HUES48 (cell line): ENCODE results near the gene IQGAP1.
"Not testable (repeated sequence)": the region's sequence is repeated elsewhere in the genome, so short reads cannot be mapped to it uniquely, and the experiment has no call there.

Source experiments
- H3K27ac ChIP-seq: one replicate; pipeline ENCODE4 v1.7.0; 2013; ENCODE audit warnings: low read depth, low read length, inconsistent platforms
- H3K27me3 ChIP-seq: 2 replicates; pipeline ENCODE4 v1.6.1; 2013; ENCODE audit warnings: mild to moderate bottlenecking, low read length; ENCODE audit not compliant: control insufficient read depth, insufficient read depth
- H3K36me3 ChIP-seq: 2 replicates; pipeline ENCODE4 v1.6.1; 2013; ENCODE audit warnings: low read length; ENCODE audit not compliant: control insufficient read depth, insufficient read depth
- H3K4me1 ChIP-seq: 2 replicates; pipeline ENCODE4 v1.6.1; 2013; ENCODE audit warnings: mild to moderate bottlenecking, low read length; ENCODE audit not compliant: control insufficient read depth, insufficient read depth
- H3K4me3 ChIP-seq: 2 replicates; pipeline ENCODE4 v1.5.1; 2013; ENCODE audit warnings: mild to moderate bottlenecking, low read depth, low read length
- H3K9ac ChIP-seq: 2 replicates; pipeline ENCODE4 v1.6.1; 2013; ENCODE audit warnings: mild to moderate bottlenecking, low read depth, low read length, moderate library complexity
- H3K9me3 ChIP-seq: 2 replicates; pipeline ENCODE4 v1.6.1; 2013; ENCODE audit warnings: low read length; ENCODE audit not compliant: control insufficient read depth, insufficient read depth

Gene IQGAP1

DNA sequence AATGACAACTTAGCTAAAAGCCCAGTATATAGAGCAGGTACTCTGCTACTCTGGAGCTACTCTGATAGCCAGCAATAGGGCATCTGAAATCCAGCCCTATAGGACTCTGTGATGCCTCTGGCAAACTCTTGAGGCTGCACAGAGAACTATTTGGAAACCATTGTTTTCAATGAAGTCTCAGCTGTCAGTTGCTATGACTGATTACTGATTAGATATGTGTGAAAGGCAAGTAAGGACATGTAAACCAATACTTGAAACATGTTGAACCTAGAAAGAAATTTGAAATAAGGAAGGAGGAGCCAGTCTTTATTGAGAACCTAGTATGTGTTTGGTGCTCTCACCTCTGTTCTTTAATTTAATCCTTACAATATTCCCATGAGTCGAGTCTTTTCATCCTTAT is 101.5 kb downstream of the IQGAP1 start:
- peaks cover 94% of the 10 kb centered on the region for H3K36me3 ChIP-seq
- no peak overlapping the region for H3K4me3 ChIP-seq
- H3K27ac ChIP-seq = no peak overlapping the region
- no peaks in the 10 kb centered on the region for H3K4me1 ChIP-seq
- H3K9ac ChIP-seq = no peak overlapping the region
- no peaks in the 10 kb centered on the region for H3K27me3 ChIP-seq
- H3K9me3 ChIP-seq = no peaks in the 10 kb centered on the region

GRCh38 chr15:90489944-90490343 is 101.9 kb downstream of the IQGAP1 start:
- H3K36me3 ChIP-seq = peaks cover 94% of the 10 kb centered on the region

GRCh38 chr15:90493647-90494046 is 105.6 kb downstream of the IQGAP1 start:
- Histone ChIP-seq H3K27ac (no peak overlapping the region), H3K9ac (no peak overlapping the region), H3K4me3 (no peak overlapping the region), H3K27me3 (no peaks in the 10 kb centered on the region), H3K9me3 (no peaks in the 10 kb centered on the region), H3K36me3 (peaks cover 89% of the 10 kb centered on the region), H3K4me1 (no peaks in the 10 kb centered on the region)

More at GRCh38 chr15:90489944-90490343, 101.9 kb downstream of the IQGAP1 start:
- no peak overlapping the region for H3K9ac ChIP-seq
- no peaks in the 10 kb centered on the region for H3K9me3 ChIP-seq
- H3K27ac ChIP-seq = no peak overlapping the region
- H3K4me3 ChIP-seq = no peak overlapping the region
- H3K27me3 ChIP-seq = no peaks in the 10 kb centered on the region
- H3K4me1 ChIP-seq = no peaks in the 10 kb centered on the region

DNA sequence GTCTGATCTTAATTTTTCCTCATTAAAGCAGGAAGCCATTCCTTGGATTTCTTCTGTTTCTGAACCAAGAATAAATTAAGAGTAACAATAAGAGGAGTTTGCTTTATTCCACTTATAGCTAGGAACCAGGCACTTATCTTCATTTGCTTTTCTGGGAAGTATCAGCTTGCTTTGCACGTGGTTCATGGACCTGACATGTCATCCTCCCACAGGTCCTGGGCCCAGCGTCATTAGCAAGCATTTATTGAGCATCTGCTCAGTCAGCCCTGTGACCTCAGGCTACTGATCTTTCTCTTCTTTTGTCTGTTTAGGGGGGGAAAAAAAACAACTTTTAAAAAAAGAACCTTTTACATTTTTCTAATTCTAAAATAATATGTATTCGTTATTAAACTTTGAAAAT is 107.0 kb downstream of the IQGAP1 start:
- Histone ChIP-seq H3K9me3 (no peaks in the 10 kb centered on the region), H3K36me3 (peaks cover 89% of the 10 kb centered on the region), H3K9ac (no peak overlapping the region)

GRCh38 chr15:90496791-90497190 is 108.7 kb downstream of the IQGAP1 start:
- Histone ChIP-seq H3K9me3 (no peaks in the 10 kb centered on the region), H3K27ac (no peak overlapping the region), H3K4me1 (no peaks in the 10 kb centered on the region), H3K9ac (no peak overlapping the region), H3K36me3 (peaks cover 92% of the 10 kb centered on the region), H3K27me3 (no peaks in the 10 kb centered on the region), H3K4me3 (no peak overlapping the region)

More for the DNA sequence above, 107.0 kb downstream of the IQGAP1 start:
- H3K27ac ChIP-seq = no peak overlapping the region
- H3K4me3 ChIP-seq = no peak overlapping the region
- H3K27me3 ChIP-seq = no peaks in the 10 kb centered on the region
- no peaks in the 10 kb centered on the region for H3K4me1 ChIP-seq

DNA sequence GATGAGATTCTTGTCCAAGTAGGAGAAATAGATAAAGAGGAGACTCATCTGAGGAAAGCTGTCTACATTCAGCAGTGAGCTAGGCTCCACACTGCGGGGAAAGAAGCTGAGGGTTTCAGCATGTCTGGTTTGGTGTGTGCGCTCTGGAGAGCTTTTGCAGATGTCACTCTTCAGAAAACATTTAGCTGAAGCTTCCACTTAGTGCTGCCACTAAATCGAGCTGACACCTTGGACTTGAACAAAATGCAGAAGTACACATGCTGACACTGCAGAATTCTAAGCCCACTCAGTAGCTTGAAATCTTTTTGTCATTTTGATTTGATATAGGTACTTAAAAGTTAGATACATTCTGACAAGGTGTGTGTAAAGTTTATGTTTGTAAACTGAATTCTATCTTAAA is 109.3 kb downstream of the IQGAP1 start:
- Histone ChIP-seq H3K27me3 (no peaks in the 10 kb centered on the region), H3K27ac (no peak overlapping the region), H3K9me3 (no peaks in the 10 kb centered on the region), H3K9ac (no peak overlapping the region), H3K4me1 (no peaks in the 10 kb centered on the region), H3K4me3 (no peak overlapping the region), H3K36me3 (peaks cover 92% of the 10 kb centered on the region)

DNA sequence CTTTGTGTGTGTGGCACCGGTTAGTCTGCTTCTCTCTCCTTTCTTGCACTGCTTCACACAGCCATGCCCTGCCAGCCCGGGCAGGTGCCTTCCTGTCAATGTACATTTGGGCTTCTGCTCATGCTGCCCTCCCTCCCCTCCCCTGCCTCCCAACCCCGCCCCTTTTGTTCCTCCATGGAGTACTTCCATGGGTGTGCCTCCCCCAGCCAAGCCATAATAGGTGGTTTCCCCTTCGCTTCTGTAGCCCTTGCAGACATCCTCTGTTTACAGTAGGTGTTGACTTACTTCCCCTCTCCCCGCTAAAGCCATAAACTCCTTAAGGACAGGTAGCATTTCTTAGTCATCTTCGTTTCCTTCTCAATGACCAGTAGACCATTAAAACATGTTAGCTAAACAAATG is 109.9 kb downstream of the IQGAP1 start:
- H3K27me3 ChIP-seq = no peaks in the 10 kb centered on the region
- no peak overlapping the region for H3K27ac ChIP-seq
- no peak overlapping the region for H3K9ac ChIP-seq
- no peaks in the 10 kb centered on the region for H3K9me3 ChIP-seq
- H3K4me3 ChIP-seq = no peak overlapping the region
- H3K4me1 ChIP-seq = no peaks in the 10 kb centered on the region
- H3K36me3 ChIP-seq = peaks cover 87% of the 10 kb centered on the region

DNA sequence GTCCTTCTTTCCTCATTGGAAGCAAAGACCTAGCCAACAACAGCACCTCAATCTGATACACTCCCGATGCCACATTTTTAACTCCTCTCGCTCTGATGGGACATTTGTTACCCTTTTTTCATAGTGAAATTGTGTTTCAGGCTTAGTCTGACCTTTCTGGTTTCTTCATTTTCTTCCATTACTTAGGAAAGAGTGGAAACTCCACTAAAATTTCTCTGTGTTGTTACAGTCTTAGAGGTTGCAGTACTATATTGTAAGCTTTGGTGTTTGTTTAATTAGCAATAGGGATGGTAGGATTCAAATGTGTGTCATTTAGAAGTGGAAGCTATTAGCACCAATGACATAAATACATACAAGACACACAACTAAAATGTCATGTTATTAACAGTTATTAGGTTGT is 112.1 kb downstream of the IQGAP1 start:
- Histone ChIP-seq H3K27me3 (no peaks in the 10 kb centered on the region), H3K9me3 (no peaks in the 10 kb centered on the region), H3K9ac (no peak overlapping the region), H3K27ac (no peak overlapping the region), H3K36me3 (peaks cover 64% of the 10 kb centered on the region), H3K4me3 (no peak overlapping the region), H3K4me1 (no peaks in the 10 kb centered on the region)

DNA sequence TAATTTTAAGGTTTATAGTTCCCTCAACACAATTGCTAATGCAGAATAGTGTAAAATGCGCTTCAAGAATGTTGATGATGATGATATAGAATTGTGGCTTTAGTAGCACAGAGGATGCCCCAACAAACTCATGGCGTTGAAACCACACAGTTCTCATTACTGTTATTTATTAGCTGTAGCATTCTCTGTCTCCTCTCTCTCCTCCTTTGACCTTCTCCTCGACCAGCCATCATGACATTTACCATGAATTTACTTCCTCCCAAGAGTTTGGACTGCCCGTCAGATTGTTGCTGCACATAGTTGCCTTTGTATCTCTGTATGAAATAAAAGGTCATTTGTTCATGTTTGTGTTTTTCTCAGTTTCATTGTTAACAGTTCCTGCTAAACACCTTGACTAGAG is 113.9 kb downstream of the IQGAP1 start:
- Histone ChIP-seq H3K4me1 (no peaks in the 10 kb centered on the region), H3K9ac (no peak overlapping the region), H3K27me3 (no peaks in the 10 kb centered on the region), H3K4me3 (no peak overlapping the region), H3K36me3 (peaks cover 50% of the 10 kb centered on the region), H3K27ac (no peak overlapping the region), H3K9me3 (no peaks in the 10 kb centered on the region)

DNA sequence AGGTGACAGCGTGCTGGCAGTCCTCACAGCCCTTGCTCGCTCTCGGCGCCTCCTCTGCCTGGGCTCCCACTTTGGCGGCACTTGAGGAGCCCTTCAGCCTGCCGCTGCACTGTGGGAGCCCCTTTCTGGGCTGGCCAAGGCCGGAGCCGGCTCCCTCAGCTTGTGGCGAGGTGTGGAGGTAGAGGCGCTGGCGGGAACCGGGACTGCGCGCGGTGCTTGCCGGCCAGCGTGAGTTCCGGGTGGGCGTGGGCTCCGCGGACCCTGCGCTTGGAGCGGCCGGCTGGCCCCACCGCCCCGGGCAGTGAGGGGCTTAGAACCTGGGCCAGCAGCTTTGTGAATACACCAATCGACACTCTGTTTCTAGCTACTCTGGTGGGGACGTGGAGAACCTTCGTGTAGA is 122.7 kb downstream of the IQGAP1 start:
- not testable (repeated sequence) for H3K4me1 ChIP-seq, H3K27ac ChIP-seq, H3K36me3 ChIP-seq

GRCh38 chr15:90511211-90511618 is 123.2 kb downstream of the IQGAP1 start:
- not testable (repeated sequence) for H3K27ac ChIP-seq, H3K4me3 ChIP-seq, H3K27me3 ChIP-seq, H3K36me3 ChIP-seq, H3K4me1 ChIP-seq, H3K9me3 ChIP-seq, H3K9ac ChIP-seq

More for the DNA sequence above, 122.7 kb downstream of the IQGAP1 start:
- not testable (repeated sequence) for H3K9ac ChIP-seq, H3K9me3 ChIP-seq, H3K27me3 ChIP-seq, H3K4me3 ChIP-seq

- no peaks in the 10 kb centered on the region for H3K27me3 ChIP-seq
- no peak overlapping the region for H3K9ac ChIP-seq
- no peak overlapping the region for H3K27ac ChIP-seq
- no peaks in the 10 kb centered on the region for H3K4me1 ChIP-seq
- peaks cover 3% of the 10 kb centered on the region; the same call in 1 of the 2 replicates for H3K9me3 ChIP-seq
- H3K36me3 ChIP-seq = no peaks in the 10 kb centered on the region
- no peak overlapping the region for H3K4me3 ChIP-seq
These were observed 124.2 kb downstream of the IQGAP1 start for GRCh38 chr15:90512276-90512675.
